ENCODE data around the gene PSPC1.
A peak's percentile ranks its signal among the peaks of the same experiment; 100 is the strongest.

DNA sequence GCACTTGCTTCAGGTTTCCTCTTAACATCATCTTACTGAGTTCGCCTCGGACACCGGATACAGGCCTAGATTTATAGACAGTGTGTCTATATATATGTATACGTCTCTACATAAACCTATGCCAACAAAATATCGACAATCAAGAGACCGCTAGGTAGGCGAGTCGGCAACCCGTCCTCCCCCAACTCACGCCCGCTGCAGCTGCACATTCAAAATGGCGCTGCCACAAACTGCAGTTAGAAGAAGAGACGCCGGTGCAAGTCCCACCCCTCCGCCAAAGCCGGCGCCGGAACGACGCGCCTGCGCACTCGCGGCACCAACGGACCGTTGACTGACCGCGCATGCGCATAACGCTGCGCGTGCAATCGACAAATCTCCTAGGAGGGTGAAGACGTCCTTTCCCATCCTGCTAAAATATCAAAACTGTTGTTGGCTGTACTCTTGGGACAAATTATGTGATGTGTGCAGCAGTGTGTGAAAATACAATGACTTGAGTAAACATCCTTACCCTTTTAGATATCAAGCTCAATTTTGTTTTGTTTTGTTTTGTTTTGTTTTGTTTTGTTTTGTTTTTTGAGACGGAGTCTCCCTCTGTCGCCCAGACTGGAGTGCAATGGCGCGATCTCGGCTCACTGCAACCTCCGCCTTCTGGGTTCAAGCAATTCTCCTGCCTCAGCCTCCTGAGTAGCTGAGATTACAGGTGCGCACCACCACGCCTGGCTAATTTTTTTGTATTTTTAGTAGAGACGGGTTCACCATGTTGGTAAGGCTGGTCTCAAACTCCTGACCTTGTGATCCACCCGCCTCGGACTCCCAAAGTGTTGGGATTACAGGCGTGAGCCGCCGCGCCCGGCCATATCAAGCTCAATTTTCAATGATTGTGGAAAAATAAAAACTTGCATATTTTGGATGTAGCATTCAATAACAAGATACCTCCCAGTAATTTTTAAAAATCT lies at the start of gene PSPC1:
- TF ChIP-seq, protein P1, sequence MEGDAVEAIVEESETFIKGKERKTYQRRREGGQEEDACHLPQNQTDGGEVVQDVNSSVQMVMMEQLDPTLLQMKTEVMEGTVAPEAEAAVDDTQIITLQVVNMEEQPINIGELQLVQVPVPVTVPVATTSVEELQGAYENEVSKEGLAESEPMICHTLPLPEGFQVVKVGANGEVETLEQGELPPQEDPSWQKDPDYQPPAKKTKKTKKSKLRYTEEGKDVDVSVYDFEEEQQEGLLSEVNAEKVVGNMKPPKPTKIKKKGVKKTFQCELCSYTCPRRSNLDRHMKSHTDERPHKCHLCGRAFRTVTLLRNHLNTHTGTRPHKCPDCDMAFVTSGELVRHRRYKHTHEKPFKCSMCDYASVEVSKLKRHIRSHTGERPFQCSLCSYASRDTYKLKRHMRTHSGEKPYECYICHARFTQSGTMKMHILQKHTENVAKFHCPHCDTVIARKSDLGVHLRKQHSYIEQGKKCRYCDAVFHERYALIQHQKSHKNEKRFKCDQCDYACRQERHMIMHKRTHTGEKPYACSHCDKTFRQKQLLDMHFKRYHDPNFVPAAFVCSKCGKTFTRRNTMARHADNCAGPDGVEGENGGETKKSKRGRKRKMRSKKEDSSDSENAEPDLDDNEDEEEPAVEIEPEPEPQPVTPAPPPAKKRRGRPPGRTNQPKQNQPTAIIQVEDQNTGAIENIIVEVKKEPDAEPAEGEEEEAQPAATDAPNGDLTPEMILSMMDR (IDR thresholded peaks at IDR 0.05): peak in 3 of 4 donors; percentile 3 to 13 (median 10)
- TF ChIP-seq POLR2A (IDR thresholded peaks at IDR 0.05): peak; percentile 92
